Measurements from ENCODE around the gene AFF3.

Gene AFF3

DNA sequence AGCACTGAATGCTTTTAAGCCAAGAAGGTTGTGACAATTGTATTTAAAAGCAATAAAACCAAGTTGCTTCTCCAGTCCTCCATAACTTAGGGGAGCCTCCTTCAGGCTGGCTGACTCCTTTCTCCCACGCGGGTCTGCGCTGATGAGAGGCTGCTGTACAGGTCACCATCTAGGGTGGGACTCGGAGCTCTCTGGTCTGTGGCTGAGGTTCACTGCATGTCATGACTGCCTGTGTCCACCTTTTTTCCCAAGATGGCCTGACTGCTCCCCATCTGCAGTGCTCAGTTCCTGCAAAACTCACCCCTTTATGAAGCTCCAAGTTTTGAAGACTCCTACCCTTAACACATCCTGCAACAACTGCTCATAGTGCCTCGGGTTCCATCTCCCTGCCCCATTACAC lies 194.4 kb downstream of the AFF3 start:
- TF ChIP-seq TAF1 (IDR thresholded peaks at IDR 0.05; ENCODE audit: borderline replicate concordance, insufficient read depth, low read length) (no peak), SIN3A (IDR thresholded peaks at IDR 0.05; ENCODE audit: borderline replicate concordance, insufficient read depth, low read length) (no peak), FOXP2 (optimal IDR thresholded peaks at IDR 0.05; ENCODE audit: borderline replicate concordance, extremely low read depth, extremely low read length, insufficient read depth) (no peak), POLR2AphosphoS5 (IDR thresholded peaks at IDR 0.05; ENCODE audit: low read depth, low read length) (no peak)
- TF ChIP-seq, protein P1, sequence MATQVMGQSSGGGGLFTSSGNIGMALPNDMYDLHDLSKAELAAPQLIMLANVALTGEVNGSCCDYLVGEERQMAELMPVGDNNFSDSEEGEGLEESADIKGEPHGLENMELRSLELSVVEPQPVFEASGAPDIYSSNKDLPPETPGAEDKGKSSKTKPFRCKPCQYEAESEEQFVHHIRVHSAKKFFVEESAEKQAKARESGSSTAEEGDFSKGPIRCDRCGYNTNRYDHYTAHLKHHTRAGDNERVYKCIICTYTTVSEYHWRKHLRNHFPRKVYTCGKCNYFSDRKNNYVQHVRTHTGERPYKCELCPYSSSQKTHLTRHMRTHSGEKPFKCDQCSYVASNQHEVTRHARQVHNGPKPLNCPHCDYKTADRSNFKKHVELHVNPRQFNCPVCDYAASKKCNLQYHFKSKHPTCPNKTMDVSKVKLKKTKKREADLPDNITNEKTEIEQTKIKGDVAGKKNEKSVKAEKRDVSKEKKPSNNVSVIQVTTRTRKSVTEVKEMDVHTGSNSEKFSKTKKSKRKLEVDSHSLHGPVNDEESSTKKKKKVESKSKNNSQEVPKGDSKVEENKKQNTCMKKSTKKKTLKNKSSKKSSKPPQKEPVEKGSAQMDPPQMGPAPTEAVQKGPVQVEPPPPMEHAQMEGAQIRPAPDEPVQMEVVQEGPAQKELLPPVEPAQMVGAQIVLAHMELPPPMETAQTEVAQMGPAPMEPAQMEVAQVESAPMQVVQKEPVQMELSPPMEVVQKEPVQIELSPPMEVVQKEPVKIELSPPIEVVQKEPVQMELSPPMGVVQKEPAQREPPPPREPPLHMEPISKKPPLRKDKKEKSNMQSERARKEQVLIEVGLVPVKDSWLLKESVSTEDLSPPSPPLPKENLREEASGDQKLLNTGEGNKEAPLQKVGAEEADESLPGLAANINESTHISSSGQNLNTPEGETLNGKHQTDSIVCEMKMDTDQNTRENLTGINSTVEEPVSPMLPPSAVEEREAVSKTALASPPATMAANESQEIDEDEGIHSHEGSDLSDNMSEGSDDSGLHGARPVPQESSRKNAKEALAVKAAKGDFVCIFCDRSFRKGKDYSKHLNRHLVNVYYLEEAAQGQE (IDR thresholded peaks at IDR 0.05; ENCODE audit: insufficient read depth in 1 of 2, low read depth in 2 of 2, low read length in 2 of 2) = no peak

GRCh38 chr2:99944019-99944418 lies 198.4 kb downstream of the AFF3 start:
- no peak for TF ChIP-seq POLR2AphosphoS5 (IDR thresholded peaks at IDR 0.05; ENCODE audit: low read depth, low read length)
- no peak for TF ChIP-seq TAF1 (IDR thresholded peaks at IDR 0.05; ENCODE audit: borderline replicate concordance, insufficient read depth, low read length)
- TF ChIP-seq FOXP2 (optimal IDR thresholded peaks at IDR 0.05; ENCODE audit: borderline replicate concordance, extremely low read depth, extremely low read length, insufficient read depth) = no peak
- TF ChIP-seq, protein P1 (IDR thresholded peaks at IDR 0.05; ENCODE audit: insufficient read depth in 1 of 2, low read depth in 2 of 2, low read length in 2 of 2) = no peak
- TF ChIP-seq SIN3A (IDR thresholded peaks at IDR 0.05; ENCODE audit: borderline replicate concordance, insufficient read depth, low read length) = no peak

- TF ChIP-seq POLR2AphosphoS5 (IDR thresholded peaks at IDR 0.05; ENCODE audit: low read depth, low read length) (no peak), FOXP2 (optimal IDR thresholded peaks at IDR 0.05; ENCODE audit: borderline replicate concordance, extremely low read depth, extremely low read length, insufficient read depth) (no peak), TAF1 (IDR thresholded peaks at IDR 0.05; ENCODE audit: borderline replicate concordance, insufficient read depth, low read length) (no peak), SIN3A (IDR thresholded peaks at IDR 0.05; ENCODE audit: borderline replicate concordance, insufficient read depth, low read length) (no peak)
- TF ChIP-seq, protein P1 (IDR thresholded peaks at IDR 0.05; ENCODE audit: insufficient read depth in 1 of 2, low read depth in 2 of 2, low read length in 2 of 2) = no peak
Observed at GRCh38 chr2:99942561-99943347, 199.6 kb downstream of the AFF3 start.

GRCh38 chr2:99940963-99941362 lies 201.4 kb downstream of the AFF3 start:
- no peak for TF ChIP-seq TAF1 (IDR thresholded peaks at IDR 0.05; ENCODE audit: borderline replicate concordance, insufficient read depth, low read length)

- TF ChIP-seq TAF1 (IDR thresholded peaks at IDR 0.05; ENCODE audit: borderline replicate concordance, insufficient read depth, low read length) (no peak), SIN3A (IDR thresholded peaks at IDR 0.05; ENCODE audit: borderline replicate concordance, insufficient read depth, low read length) (no peak), FOXP2 (optimal IDR thresholded peaks at IDR 0.05; ENCODE audit: borderline replicate concordance, extremely low read depth, extremely low read length, insufficient read depth) (no peak), POLR2AphosphoS5 (IDR thresholded peaks at IDR 0.05; ENCODE audit: low read depth, low read length) (no peak)
- TF ChIP-seq, protein P1 (IDR thresholded peaks at IDR 0.05; ENCODE audit: insufficient read depth in 1 of 2, low read depth in 2 of 2, low read length in 2 of 2) = no peak
Observed at GRCh38 chr2:99939135-99939534, 203.3 kb downstream of the AFF3 start.

Measured in PFSK-1 (cell line).